GM11168 (cell line): ENCODE results near the gene C19orf38.
"Not testable (repeated sequence)": the region's sequence is repeated elsewhere in the genome, so short reads cannot be mapped to it uniquely, and the experiment has no call there.

Experiments used
- in situ Hi-C: fragments of 300-500 bp; cut with MboI; formaldehyde crosslinking; loops from one replicate; pipeline ENCODE4 v1.12.0; 2022; ENCODE audit warnings: low sequenced_read_pairs; ENCODE audit not compliant: unreplicated experiment

C19orf38 gene

GRCh38 chr19:10839114-10840050 lies 8.8 kb upstream of the C19orf38 start:
- in situ Hi-C loops: no loop called here

DNA sequence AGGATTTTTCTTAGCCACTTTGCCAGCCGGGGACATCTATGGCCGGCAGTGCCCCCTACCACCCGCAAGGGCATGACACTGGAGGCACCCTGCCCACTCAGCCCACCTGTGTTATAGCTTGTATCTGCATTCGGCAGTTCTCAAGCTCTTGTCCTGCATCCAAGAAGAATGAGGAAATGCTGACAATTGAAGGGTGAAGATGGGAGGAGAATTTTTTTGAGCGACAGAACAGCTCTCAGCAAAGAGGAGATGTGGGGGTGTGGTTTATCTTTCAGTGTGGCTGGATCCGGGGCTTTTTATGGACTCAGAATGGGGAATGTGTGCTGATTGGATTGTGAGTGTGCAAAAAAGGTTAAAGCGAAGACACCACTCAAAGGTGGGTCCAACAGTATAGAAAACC lies 5.4 kb upstream of the C19orf38 start:
- in situ Hi-C loops: no loop called here

- in situ Hi-C loops: no loop called here
Measured at GRCh38 chr19:10846500-10847202, 1.6 kb upstream of the C19orf38 start.

- in situ Hi-C loops: no loop called here
Measured at GRCh38 chr19:10850631-10851030, 2.4 kb downstream of the C19orf38 start.

DNA sequence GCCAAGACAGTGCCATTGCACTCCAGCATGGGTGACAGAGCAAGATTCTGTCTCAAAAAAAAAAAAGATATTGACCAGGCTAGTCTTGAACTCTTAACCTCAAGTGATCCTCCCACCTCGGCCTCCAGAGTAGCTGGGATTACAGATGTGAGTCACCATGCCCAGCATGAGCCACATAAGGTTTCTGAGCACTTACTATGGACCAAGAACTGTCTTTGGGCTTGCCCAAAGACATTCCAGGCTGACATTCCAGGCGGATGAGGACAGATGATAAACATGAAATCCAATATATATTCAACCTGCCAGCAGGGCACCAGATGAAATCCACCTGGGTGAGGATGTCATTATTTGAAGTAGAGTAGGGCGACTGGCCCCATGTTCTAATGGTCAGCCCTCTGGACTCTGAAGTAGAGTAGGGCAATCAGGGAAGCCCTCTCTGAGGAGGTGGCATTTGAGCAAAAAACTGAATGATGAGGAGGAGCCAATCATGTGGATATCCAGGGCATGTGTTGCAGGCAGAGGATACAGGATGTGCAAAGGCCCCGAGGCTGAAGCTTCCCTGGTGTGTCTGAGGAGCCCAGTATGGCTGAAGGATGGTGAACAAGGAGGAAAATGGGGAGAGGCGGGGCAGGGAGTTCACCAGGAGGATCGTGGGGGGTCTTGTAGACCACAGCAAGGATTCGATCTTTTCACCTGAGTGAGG lies 4.0 kb downstream of the C19orf38 start:
- in situ Hi-C loops: no loop called here

- in situ Hi-C loops: no loop called here
Measured at GRCh38 chr19:10852941-10853340, 4.7 kb downstream of the C19orf38 start.

- in situ Hi-C loops: no loop called here
Measured at GRCh38 chr19:10854350-10855089, 6.3 kb downstream of the C19orf38 start.

DNA sequence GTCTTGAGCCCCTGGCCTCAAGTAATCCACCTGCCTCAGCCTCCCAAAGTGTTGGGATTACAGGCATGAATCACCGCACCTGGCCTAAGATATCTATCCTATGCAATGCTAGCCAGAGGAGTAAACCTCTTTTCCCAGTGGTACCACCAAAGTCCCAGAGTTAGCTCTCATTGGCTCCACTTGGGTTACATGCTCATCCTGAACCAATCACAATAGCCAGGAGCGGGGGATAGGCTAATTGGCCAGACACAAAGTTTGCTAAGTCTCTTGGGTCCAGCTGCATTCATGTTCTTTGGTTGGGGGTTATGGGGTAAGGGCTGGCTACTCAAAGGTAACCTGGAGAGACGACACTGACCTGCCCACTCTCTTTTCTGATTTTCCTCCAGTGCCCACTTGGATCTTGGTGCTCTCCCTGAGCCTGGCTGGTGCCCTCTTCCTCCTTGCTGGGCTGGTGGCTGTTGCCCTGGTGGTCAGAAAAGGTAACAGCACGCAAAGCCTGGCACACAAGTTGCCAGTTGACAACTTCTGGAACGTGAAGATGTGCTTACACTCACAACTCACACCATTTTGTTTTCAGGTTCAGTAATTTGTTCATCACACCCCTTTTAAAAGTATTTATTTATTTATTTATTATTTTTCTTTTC lies 7.8 kb downstream of the C19orf38 start:
- in situ Hi-C loops: no loop called here

DNA sequence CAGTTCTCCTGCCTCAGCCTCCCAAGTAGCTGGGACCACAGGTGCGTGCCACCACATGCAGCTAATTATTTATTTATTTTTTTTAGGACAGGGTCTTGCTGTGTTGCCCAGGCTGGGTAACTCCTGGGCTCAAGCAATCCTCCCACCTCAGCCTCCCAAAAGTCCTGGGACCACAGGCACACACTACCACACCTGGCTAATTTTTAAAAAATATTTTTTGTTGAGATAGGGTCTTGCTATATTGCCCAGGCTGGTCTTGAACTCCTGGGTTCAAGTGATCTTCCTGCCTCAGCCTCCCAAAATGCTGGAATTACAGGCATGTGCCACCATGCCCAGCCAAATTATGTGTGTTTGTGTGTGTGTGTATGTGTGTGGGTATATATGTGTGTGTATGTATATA lies 8.7 kb downstream of the C19orf38 start:
- in situ Hi-C loops: not testable (repeated sequence)

DNA sequence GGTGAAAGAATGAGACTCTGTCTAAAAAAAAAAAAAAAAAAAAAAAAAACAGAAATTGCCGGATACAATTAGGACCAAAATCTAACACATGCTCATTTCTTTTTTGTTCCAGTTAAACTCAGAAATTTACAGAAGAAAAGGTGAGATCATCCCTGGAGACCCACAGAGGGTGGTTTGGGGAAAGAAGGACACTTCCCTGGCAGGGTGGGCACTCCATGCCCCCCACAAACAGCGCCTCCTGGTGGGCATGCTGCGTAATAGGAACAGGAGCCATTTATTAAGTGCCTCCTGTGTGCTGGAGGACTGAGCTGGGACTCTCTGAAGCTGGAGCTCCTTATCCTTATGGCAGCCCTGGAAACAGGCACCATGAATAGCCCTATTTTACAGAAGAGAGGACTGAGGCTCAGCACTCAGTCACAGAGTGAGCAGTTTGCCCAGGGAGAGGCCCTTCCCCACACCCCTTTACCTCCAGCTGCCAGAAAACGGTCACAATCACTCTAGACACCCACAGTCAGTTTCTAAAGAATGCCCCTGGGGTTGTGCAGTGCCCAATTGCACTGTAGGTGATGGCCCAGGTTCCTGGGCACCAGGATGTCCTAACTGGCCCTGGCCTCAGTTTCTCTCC lies 10.1 kb downstream of the C19orf38 start:
- in situ Hi-C loops: no loop called here

GRCh38 chr19:10861103-10861651 lies 13.0 kb downstream of the C19orf38 start:
- in situ Hi-C loops: no loop called here

DNA sequence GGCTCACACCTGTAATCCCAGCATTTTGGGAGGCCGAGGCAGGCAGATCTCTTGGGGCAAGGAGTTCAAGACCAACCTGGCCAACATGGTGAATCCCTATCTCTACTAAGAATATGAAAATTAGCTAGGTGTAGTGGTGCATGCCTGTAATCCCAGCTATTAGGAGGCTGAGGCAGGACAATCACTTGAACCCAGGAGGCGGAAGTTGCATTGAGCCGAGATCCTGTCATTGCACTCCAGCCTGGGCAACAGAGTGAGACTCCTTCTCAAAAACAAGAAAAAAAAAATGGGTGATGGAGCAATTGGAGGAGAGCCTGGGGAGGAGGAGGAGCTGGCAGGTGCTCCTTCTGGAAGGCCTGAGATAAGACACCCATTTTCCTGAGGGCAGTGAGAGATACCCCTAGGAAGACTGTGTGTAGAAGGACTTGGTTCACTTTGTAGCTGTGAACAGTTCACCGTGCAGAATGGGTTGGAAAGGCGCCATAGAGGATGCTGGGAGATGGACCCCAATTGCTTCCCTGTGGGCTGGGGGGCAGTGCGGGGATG lies 14.4 kb downstream of the C19orf38 start:
- in situ Hi-C loops: no loop called here

DNA sequence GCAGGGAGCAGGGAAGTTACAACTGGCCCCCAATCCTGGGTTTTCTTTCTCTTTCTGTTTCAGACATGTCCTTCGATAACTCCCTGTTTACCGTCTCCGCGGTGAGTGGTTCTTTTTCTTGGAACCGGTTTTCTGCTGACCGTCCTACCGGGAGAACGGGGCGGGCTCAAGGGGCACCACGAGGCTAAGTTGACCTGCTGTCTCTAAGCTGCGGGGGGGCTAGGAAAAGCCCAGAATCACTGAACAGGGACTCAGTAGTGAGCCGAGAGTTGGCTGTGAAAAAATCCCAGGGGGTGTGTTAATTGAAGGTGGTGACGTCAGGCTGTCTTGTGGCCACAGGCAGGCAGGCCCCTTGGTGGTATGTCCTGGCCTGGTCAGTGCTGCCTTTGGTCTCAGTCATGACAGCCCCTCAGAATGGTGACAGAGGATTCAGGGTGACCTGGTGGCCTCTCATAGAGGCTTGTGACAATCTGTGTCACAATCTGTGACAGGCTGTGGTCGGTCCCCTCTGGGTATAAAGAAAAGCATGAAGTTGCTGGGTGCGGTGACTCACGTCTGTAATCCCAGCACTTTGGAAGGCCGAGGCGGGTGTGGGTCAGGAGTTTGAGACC lies 15.0 kb downstream of the C19orf38 start:
- in situ Hi-C loops: no loop called here

DNA sequence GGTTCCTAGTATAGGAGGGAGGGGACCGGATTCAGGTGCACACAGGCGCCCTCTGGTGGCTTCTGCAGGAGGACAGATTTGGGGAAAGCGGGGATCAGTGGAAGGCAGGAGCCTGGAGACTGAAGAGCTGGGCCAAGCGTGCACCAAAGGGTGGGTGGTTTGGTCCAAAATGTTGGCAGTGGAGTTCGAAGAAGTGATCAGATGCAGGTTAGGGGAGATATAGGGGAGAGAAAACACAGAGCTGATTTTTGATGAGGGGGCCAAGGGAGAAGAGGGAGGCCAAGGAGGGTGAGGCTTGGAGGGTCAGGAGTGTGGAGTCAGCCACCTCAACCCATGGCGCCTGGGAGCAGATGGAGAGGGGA lies 16.3 kb downstream of the C19orf38 start:
- in situ Hi-C loops: no loop called here

GRCh38 chr19:10866495-10866894 lies 18.3 kb downstream of the C19orf38 start:
- in situ Hi-C loops: no loop called here

GRCh38 chr19:10868872-10869547 lies 20.8 kb downstream of the C19orf38 start:
- in situ Hi-C loops: no loop called here

DNA sequence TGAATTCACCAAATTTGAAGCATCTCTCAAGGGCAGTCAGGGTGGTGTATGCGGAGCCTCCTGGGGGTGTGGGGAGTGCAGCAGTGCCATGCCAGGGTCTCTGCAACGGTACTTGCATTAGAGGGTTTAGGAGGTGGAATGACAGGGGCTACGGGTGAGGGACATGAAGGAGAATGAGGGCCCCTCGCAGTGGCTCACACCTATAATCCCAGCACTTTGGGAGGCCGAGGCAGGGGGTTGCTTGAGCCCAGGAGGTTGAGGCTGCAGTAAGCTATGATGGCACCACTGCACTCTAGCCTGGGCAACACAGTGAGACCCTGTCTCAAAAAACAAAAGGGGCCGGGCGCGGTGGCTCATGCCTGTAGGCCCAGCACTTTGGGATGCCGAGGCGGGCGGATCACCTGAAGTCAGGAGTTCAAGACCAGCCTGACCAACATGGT lies 21.7 kb downstream of the C19orf38 start:
- in situ Hi-C loops: not testable (repeated sequence)

- in situ Hi-C loops: no loop called here
Measured at GRCh38 chr19:10870501-10870954, 22.3 kb downstream of the C19orf38 start.
